ENCODE data around the gene MSANTD1. TPM values are rescaled to one million over a fixed set of nuclear protein-coding genes. Genes with fewer than 3 reads are reported as not detected.

MSANTD1 gene
- total and polyA plus RNA-seq, 2 donors (not counting 1 experiment from before 2014, with no cell fraction given) = 0.78 to 5.5 TPM

GRCh38 chr4:3288571-3289094 is 39.7 kb downstream of the MSANTD1 start:
- no peaks in the 10 kb centered on the region for H4K20me1 ChIP-seq (ENCODE audit: control insufficient read depth, insufficient read depth, low read length, poor library complexity, severe bottlenecking)
- H3K27me3 Mint-ChIP-seq = peaks cover 14% of the 10 kb centered on the region
- H3K9me3 ChIP-seq (ENCODE audit: control extremely low read depth in 1 of 3, control insufficient read depth in 2 of 3, insufficient read depth in 1 of 3, low read length in 2 of 3) = peaks cover 0 to 7% (median 0%) of the 10 kb centered on the region in 3 donors
- H3K36me3 ChIP-seq (replicated peaks in 1 of 2; ENCODE audit: control extremely low read depth in 1 of 2, control insufficient read depth in 1 of 2, extremely low read depth in 1 of 2, insufficient read depth in 2 of 2, low read length in 1 of 2) = no peaks in the 10 kb centered on the region
- H3K4me3 Mint-ChIP-seq = no peak overlapping the region
- DNase-seq (no peak), ATAC-seq (ENCODE audit: low read depth) (no peak)
- no peaks in the 10 kb centered on the region for H3K9me3 Mint-ChIP-seq (ENCODE audit: insufficient read depth)
- intact Hi-C loops (cut with micrococcal nuclease) = loop anchor here (5.0 kb wide), 1 partner anchor 241 kb away; no protein-coding TSS in a partner anchor
- 45% methylated on average over 9 of the region's 11 CpGs for WGBS (ENCODE audit: insufficient coverage)
- H3K27me3 ChIP-seq (replicated peaks in 1 of 4; ENCODE audit: control extremely low read depth in 1 of 4, control insufficient read depth in 3 of 4, insufficient read depth in 4 of 4, low read length in 3 of 4) = peaks cover 0 to 25% (median 3%) of the 10 kb centered on the region in 4 experiments
- no peak overlapping the region for H3K9ac ChIP-seq (ENCODE audit: low read length)
- no peak overlapping the region for H3K27ac ChIP-seq (ENCODE audit: low read length in 2 of 2)
- H2AFZ ChIP-seq (ENCODE audit: insufficient read depth, low read depth, low read length, poor library complexity, severe bottlenecking) = no peak overlapping the region
- peaks cover 21 to 31% of the 10 kb centered on the region in 2 donors for H3K4me1 ChIP-seq (ENCODE audit: control insufficient read depth in 2 of 2, insufficient read depth in 2 of 2, low read length in 2 of 2)
- no peaks in the 10 kb centered on the region for H3K79me2 ChIP-seq (ENCODE audit: control insufficient read depth, insufficient read depth, low read length)
- CTCF ChIA-PET = no interaction called here
- no peak for TF ChIP-seq CTCF (IDR thresholded peaks at IDR 0.05)
- TF ChIP-seq EZH2 (IDR thresholded peaks at IDR 0.05; ENCODE audit: borderline replicate concordance, insufficient read depth, low read depth, low read length, poor library complexity, severe bottlenecking) = no peak
- H3K27ac Mint-ChIP-seq = no peak overlapping the region
- H3K4me1 Mint-ChIP-seq = peaks cover 24% of the 10 kb centered on the region
- POLR2A ChIA-PET = no interaction called here
- H3K4me2 ChIP-seq (replicated peaks; ENCODE audit: low read depth, low read length, poor library complexity, severe bottlenecking) = no peak overlapping the region
- no peak overlapping the region for H3K4me3 ChIP-seq (ENCODE audit: control extremely low read depth in 1 of 5, extremely low read depth in 1 of 5, insufficient read depth in 1 of 5, low read depth in 2 of 5, low read length in 4 of 5)

DNA sequence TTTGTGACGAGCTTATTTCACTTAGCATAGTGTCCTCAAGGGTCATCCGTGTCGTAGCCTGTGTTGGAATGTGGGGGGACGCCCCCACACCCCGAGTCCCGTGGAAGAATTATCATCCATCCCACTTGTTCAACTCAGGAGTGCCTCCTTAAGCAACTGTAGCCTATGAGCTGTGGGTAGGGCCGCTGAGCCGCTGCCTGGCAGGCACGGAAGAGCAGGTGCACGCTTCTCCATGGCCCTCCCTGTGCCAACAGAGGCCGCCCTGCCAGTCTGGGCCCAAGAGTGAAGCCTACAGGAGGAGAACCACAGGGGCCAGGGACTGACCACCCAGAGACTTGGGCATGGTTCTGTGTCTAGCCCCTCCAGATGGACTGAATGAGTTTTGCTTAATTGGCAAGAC is 41.5 kb downstream of the MSANTD1 start:
- WGBS (ENCODE audit: insufficient coverage) = 95% methylated on average over 10 of the region's 11 CpGs
- H3K4me1 Mint-ChIP-seq = peaks cover 26% of the 10 kb centered on the region
- Histone ChIP-seq H3K4me3 (ENCODE audit: control extremely low read depth in 1 of 5, extremely low read depth in 1 of 5, insufficient read depth in 1 of 5, low read depth in 2 of 5, low read length in 4 of 5) (no peak overlapping the region), H3K36me3 (replicated peaks in 1 of 2; ENCODE audit: control extremely low read depth in 1 of 2, control insufficient read depth in 1 of 2, extremely low read depth in 1 of 2, insufficient read depth in 2 of 2, low read length in 1 of 2) (no peaks in the 10 kb centered on the region), H3K9me3 (ENCODE audit: control extremely low read depth in 1 of 3, control insufficient read depth in 2 of 3, insufficient read depth in 1 of 3, low read length in 2 of 3) (peaks cover 0 to 7% (median 0%) of the 10 kb centered on the region in 3 donors), H3K4me2 (replicated peaks; ENCODE audit: low read depth, low read length, poor library complexity, severe bottlenecking) (no peak overlapping the region), H4K20me1 (ENCODE audit: control insufficient read depth, insufficient read depth, low read length, poor library complexity, severe bottlenecking) (no peaks in the 10 kb centered on the region), H3K9ac (ENCODE audit: low read length) (no peak overlapping the region), H2AFZ (ENCODE audit: insufficient read depth, low read depth, low read length, poor library complexity, severe bottlenecking) (no peak overlapping the region), H3K27me3 (replicated peaks in 1 of 4; ENCODE audit: control extremely low read depth in 1 of 4, control insufficient read depth in 3 of 4, insufficient read depth in 4 of 4, low read length in 3 of 4) (peaks cover 0 to 24% (median 5%) of the 10 kb centered on the region in 4 experiments), H3K4me1 (ENCODE audit: control insufficient read depth in 2 of 2, insufficient read depth in 2 of 2, low read length in 2 of 2) (peaks cover 21 to 33% of the 10 kb centered on the region in 2 donors), H3K79me2 (ENCODE audit: control insufficient read depth, insufficient read depth, low read length) (no peaks in the 10 kb centered on the region), H3K27ac (ENCODE audit: low read length in 2 of 2) (no peak overlapping the region)
- no peak for DNase-seq
- ATAC-seq (ENCODE audit: low read depth) = no peak
- TF ChIP-seq EZH2 (IDR thresholded peaks at IDR 0.05; ENCODE audit: borderline replicate concordance, insufficient read depth, low read depth, low read length, poor library complexity, severe bottlenecking) (no peak), CTCF (IDR thresholded peaks at IDR 0.05) (no peak)
- intact Hi-C loops (cut with micrococcal nuclease) = loop anchor here (5.0 kb wide), 1 partner anchor 1708 kb away; no protein-coding TSS in a partner anchor
- H3K9me3 Mint-ChIP-seq (ENCODE audit: insufficient read depth) = no peaks in the 10 kb centered on the region
- peak overlapping the region; percentile 34 for H3K4me3 Mint-ChIP-seq
- peaks cover 14% of the 10 kb centered on the region for H3K27me3 Mint-ChIP-seq
- H3K27ac Mint-ChIP-seq = no peak overlapping the region
- ChIA-PET CTCF (no interaction called here), POLR2A (no interaction called here)

All from B cell (primary cell).